Transverse colon (tissue), 4 donors: ENCODE results near the gene MAP3K12.

Experiments used
- CTCF ChIP-seq, 5 experiments: fragments of 200-600 bp in 3 of 5; fragments of 450-650 bp in 2 of 5; sonication (generic) in 3 of 5; IDR thresholded peaks; 1 replicate in 2 of 5; 2 replicates in 3 of 5; pipeline ENCODE4 v1.5.1; 2016 to 2017; ENCODE audit warnings: antibody characterized with exemption in 5 of 5, inconsistent platforms in 3 of 5, mild to moderate bottlenecking in 2 of 5, moderate library complexity in 1 of 5
- EP300 ChIP-seq: sonication (generic); formaldehyde crosslinking; IDR thresholded peaks from one replicate; pipeline ENCODE4 v1.6.1; 2017; ENCODE audit warnings: antibody characterized with exemption, low read depth
- POLR2A ChIP-seq: fragments of 450-650 bp; IDR thresholded peaks from one replicate; pipeline ENCODE4 v1.6.1; 2016; ENCODE audit warnings: antibody characterized with exemption, mild to moderate bottlenecking, moderate library complexity
- POLR2AphosphoS5 ChIP-seq, 3 donors: sonication (generic); formaldehyde crosslinking; IDR thresholded peaks; one replicate each; pipeline ENCODE4 v1.6.1; 2016; ENCODE audit warnings: antibody characterized with exemption in 3 of 3

DNA sequence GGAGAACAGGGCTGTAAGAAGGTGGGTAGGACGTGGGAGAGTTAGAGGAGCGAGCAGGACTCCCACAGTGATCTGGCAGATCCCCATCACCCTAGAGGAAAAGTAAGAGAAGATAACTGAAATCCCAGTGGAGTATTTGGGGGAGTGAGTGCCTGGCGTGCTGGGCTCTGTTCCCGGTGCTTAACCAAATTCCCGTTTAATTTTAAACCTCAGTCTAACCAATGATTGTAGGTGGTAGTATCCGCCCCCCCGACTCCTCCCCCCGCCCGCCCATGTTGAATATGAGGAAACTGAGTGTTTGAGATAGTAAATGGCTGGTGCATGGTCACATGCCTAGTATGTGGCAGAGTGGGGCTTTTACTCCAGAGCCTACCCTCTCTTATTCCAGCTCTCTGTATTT is 3.1 kb upstream of the MAP3K12 start:
- TF ChIP-seq POLR2A (no peak), CTCF (IDR thresholded peaks at IDR 0.05) (no peak), EP300 (no peak), POLR2AphosphoS5 (IDR thresholded peaks at IDR 0.05) (no peak)
